HepG2 (cell line): ENCODE results near the gene FAM229A. TPM values are rescaled to one million over a fixed set of nuclear protein-coding genes. Genes with fewer than 3 reads are reported as not detected.

Experiments
- ATF4 ChIP-seq, 2 experiments: fragments of 450-650 bp in 1 of 2; sonication (generic) in 1 of 2; formaldehyde crosslinking; IDR thresholded peaks; 2 replicates each; pipeline versions ENCODE4 v1.5.0 to v1.8.0; 2020 to 2022; ENCODE audit warnings: mild to moderate bottlenecking in 1 of 2, missing genetic modification reagents in 1 of 2
- ATM ChIP-seq: fragments of 450-650 bp; IDR thresholded peaks from 2 replicates; pipeline ENCODE4 v1.7.1; 2017; ENCODE audit warnings: mild to moderate bottlenecking, borderline replicate concordance
- BHLHE40 ChIP-seq: IDR thresholded peaks from 2 replicates; pipeline ENCODE4 v1.6.1; 2011; ENCODE audit warnings: low read length, improper control_type of control experiment
- CREBL2 ChIP-seq: sonication (generic); formaldehyde crosslinking; IDR thresholded peaks from 2 replicates; pipeline ENCODE4 v1.8.1; 2023; ENCODE audit warnings: missing genetic modification reagents, mild to moderate bottlenecking, borderline replicate concordance
- E2F1 ChIP-seq: sonication (generic); formaldehyde crosslinking; IDR thresholded peaks from 2 replicates; pipeline ENCODE4 v1.5.0; 2020; ENCODE audit warnings: missing genetic modification reagents
- FOXK2 ChIP-seq: fragments of 450-650 bp; IDR thresholded peaks from 2 replicates; pipeline ENCODE4 v1.6.1; 2016
- HMG20B ChIP-seq: conservative IDR thresholded peaks from 2 replicates; pipeline ENCODE4 v1.6.1; 2016; ENCODE audit warnings: missing genetic modification reagents, missing compliant biosample characterization
- IRF2 ChIP-seq: IDR thresholded peaks from 2 replicates; pipeline ENCODE4 v1.6.1; 2018; ENCODE audit warnings: missing genetic modification reagents, missing compliant biosample characterization
- KAT8 ChIP-seq: IDR thresholded peaks from 2 replicates; pipeline ENCODE4 v1.6.1; 2016; ENCODE audit warnings: missing genetic modification reagents, missing compliant biosample characterization
- MZF1 ChIP-seq: sonication (generic); formaldehyde crosslinking; IDR thresholded peaks from 2 replicates; pipeline ENCODE4 v1.8.1; 2023; ENCODE audit warnings: mild to moderate bottlenecking, missing genetic modification reagents, borderline replicate concordance
- NFE2 ChIP-seq: sonication (generic); formaldehyde crosslinking; IDR thresholded peaks from 2 replicates; pipeline ENCODE4 v1.4.0; 2020; ENCODE audit warnings: missing genetic modification reagents
- NFKBIZ ChIP-seq: IDR thresholded peaks from 2 replicates; pipeline ENCODE4 v1.6.1; 2018; ENCODE audit warnings: missing genetic modification reagents, missing compliant biosample characterization
- NR3C1 ChIP-seq: sonication (generic); formaldehyde crosslinking; IDR thresholded peaks from 2 replicates; pipeline ENCODE4 v1.4.0; 2020; ENCODE audit warnings: missing genetic modification reagents
- SALL1 ChIP-seq: sonication (generic); formaldehyde crosslinking; IDR thresholded peaks from 2 replicates; pipeline ENCODE4 v1.8.0; 2022; ENCODE audit warnings: mild to moderate bottlenecking, missing genetic modification reagents
- TARDBP ChIP-seq: sonication (generic); formaldehyde crosslinking; IDR thresholded peaks from 2 replicates; pipeline ENCODE4 v1.8.0; 2022; ENCODE audit warnings: mild to moderate bottlenecking, missing genetic modification reagents
- TEF ChIP-seq: sonication (generic); formaldehyde crosslinking; IDR thresholded peaks from 2 replicates; pipeline ENCODE4 v1.5.0; 2020; ENCODE audit warnings: missing genetic modification reagents
- ZBTB49 ChIP-seq: sonication (generic); formaldehyde crosslinking; IDR thresholded peaks from 2 replicates; pipeline ENCODE4 v1.4.0; 2020; ENCODE audit warnings: missing genetic modification reagents, borderline replicate concordance
- ZBTB7A ChIP-seq: sonication (generic); formaldehyde crosslinking; IDR thresholded peaks from 2 replicates; pipeline ENCODE4 v1.8.0; 2022; ENCODE audit warnings: mild to moderate bottlenecking, missing genetic modification reagents
- ZMAT3 ChIP-seq: sonication (generic); formaldehyde crosslinking; conservative IDR thresholded peaks from 2 replicates; pipeline ENCODE4 v1.7.0; 2021; ENCODE audit warnings: missing genetic modification reagents
- ZNF281 ChIP-seq: sonication (generic); formaldehyde crosslinking; IDR thresholded peaks from 2 replicates; pipeline ENCODE4 v1.4.0; 2020; ENCODE audit warnings: missing genetic modification reagents, borderline replicate concordance
- ZNF607 ChIP-seq: sonication (generic); formaldehyde crosslinking; IDR thresholded peaks from 2 replicates; pipeline ENCODE4 v1.5.1; 2020; ENCODE audit warnings: missing genetic modification reagents, mild to moderate bottlenecking, borderline replicate concordance
- ZNF782 ChIP-seq: sonication (generic); formaldehyde crosslinking; IDR thresholded peaks from 2 replicates; pipeline ENCODE4 v1.4.0; 2020; ENCODE audit warnings: missing genetic modification reagents, mild to moderate bottlenecking, borderline replicate concordance
- polyA plus RNA-seq, 8 experiments: library from polyadenylated mRNA; depleted of rRNA in 3 of 8; stranded (reverse) in 7 of 8; unstranded in 1 of 8; fragments of >200 nt; fragmentation: Illumina TruSeq in 4 of 8; extraction: Trizol in 4 of 8; gene quantifications; 2 replicates each; pipeline versions ENCODE4 v1.2.1 to v1.2.3, GENCODE V29; 2011 to 2016; ENCODE audit warnings: low read depth in 4 of 8, missing spikeins in 1 of 8, mixed read lengths in 1 of 8; ENCODE audit not compliant: insufficient read depth in 1 of 8
- total RNA-seq, 5 experiments: library from RNA; depleted of rRNA; stranded (reverse); fragments of >200 nt; fragmentation: Illumina TruSeq; extraction: Trizol; gene quantifications; 2 replicates each; pipeline ENCODE4 v1.2.3, GENCODE V29; 2016; ENCODE audit warnings: low read depth in 1 of 5

The FAM229A gene
- total and polyA plus RNA-seq, 2 of the 13 experiments (the other 11 are each of a cell fraction or from before 2014, with no cell fraction given) = 3.2 to 17.6 TPM

- TF ChIP-seq ZBTB49 (no peak), MZF1 (CRISPR knock-in tag) (no peak), CREBL2 (CRISPR knock-in tag) (no peak), NFE2 (CRISPR knock-in tag) (no peak), BHLHE40 (peak; percentile 99), TARDBP (CRISPR knock-in tag) (0 out of 2 replicates have a peak, but pooled peaks have one; percentile 4), TEF (no peak), ZNF281 (CRISPR knock-in tag) (no peak), KAT8 (CRISPR knock-in tag) (no peak), NFKBIZ (CRISPR knock-in tag) (no peak), E2F1 (CRISPR knock-in tag) (no peak), IRF2 (CRISPR knock-in tag) (no peak), ATM (no peak), ATF4 (CRISPR knock-in tag; IDR thresholded peaks at IDR 0.05) (0 out of 4 replicates have a peak, but pooled peaks of 1 of the 2 experiments have one; percentile 2), ZMAT3 (no peak; the same call in 1 of the 2 replicates), FOXK2 (no peak), SALL1 (peak; percentile 51; the same call in 1 of the 2 replicates), HMG20B (no peak), ZNF607 (CRISPR knock-in tag) (peak; percentile 27; the same call in 1 of the 2 replicates), ZBTB7A (CRISPR knock-in tag) (no peak), ZNF782 (CRISPR knock-in tag) (no peak), NR3C1 (CRISPR knock-in tag) (no peak)
Observed at GRCh38 chr1:32351399-32352238, 10.7 kb downstream of the FAM229A start (continued).
